Rectal smooth muscle tissue (tissue), 1 donor: ENCODE data around the gene LIPA.
"Not testable (repeated sequence)": the region's sequence is repeated elsewhere in the genome, so short reads cannot be mapped to it uniquely, and the experiment has no call there.

Experiments
- H3K27ac ChIP-seq: one replicate; pipeline ENCODE4 v1.7.0; 2013; ENCODE audit warnings: low read depth, low read length, inconsistent platforms
- H3K27me3 ChIP-seq: one replicate; pipeline ENCODE4 v1.7.0; 2013; ENCODE audit warnings: low read length; ENCODE audit not compliant: control insufficient read depth, insufficient read depth
- H3K36me3 ChIP-seq: one replicate; pipeline ENCODE4 v1.7.0; 2013; ENCODE audit warnings: low read length; ENCODE audit not compliant: control insufficient read depth, insufficient read depth
- H3K4me1 ChIP-seq: one replicate; pipeline ENCODE4 v1.7.0; 2013; ENCODE audit warnings: low read length; ENCODE audit not compliant: control insufficient read depth, insufficient read depth
- H3K4me3 ChIP-seq: one replicate; pipeline ENCODE4 v1.7.0; 2013; ENCODE audit warnings: low read length
- H3K9ac ChIP-seq: one replicate; pipeline ENCODE4 v1.7.0; 2013; ENCODE audit warnings: low read length

LIPA gene

DNA sequence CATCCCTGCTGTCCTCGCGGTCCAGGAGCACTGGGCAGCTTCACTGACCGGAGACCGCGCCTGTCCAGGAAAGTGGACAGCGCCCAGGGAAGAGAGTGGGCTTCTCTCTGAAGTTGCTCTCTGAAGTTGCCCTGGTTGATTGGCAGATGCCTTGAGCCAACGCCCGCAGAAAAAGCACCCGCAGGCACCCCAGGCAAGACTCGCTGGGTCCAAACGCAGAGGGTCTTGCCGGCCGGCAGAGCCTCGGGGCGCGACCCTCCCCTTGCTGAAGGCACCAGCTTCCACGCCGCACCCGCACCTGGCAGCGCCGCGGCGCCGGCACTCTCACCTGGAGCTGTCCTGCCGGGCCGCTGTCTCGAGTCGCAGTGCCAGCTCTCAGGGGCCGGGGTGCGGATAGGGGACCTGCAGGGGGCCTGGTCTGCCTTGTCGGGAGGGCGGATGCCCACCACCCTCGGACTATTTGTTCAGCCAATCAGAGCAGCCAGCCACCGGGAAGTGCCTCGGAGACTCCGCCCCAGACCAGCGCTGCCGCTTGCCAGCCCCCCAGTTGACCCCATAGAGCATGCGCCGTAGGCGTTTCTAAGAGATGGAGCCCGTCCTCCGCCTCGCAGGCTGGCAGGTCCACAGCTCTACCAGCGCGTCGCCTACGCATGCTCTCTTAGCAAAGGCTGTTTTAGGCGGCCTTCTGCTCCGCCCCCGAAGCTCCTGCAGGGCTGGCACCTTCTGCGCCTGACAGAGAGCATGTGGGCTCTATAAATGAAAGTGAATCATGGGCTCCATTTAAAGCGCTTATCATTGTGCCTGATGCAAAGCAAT lies at the start of gene LIPA:
LIPA (minus strand) TSS at position 367 of the 816 bp plus-strand sequence. CDS start 4,127 bp downstream, outside the sequence.
- H3K4me3 ChIP-seq, result peak within 1 kb of the TSS; percentile 89
- peak within 1 kb of the TSS; percentile 66 for H3K9ac ChIP-seq
- peak within 1 kb of the TSS; percentile 61 for H3K27ac ChIP-seq
- H3K27me3 ChIP-seq, result no peaks in the 10 kb centered on the region
- no peaks in the 10 kb centered on the region for H3K36me3 ChIP-seq
- no peaks in the 10 kb centered on the region for H3K4me1 ChIP-seq

DNA sequence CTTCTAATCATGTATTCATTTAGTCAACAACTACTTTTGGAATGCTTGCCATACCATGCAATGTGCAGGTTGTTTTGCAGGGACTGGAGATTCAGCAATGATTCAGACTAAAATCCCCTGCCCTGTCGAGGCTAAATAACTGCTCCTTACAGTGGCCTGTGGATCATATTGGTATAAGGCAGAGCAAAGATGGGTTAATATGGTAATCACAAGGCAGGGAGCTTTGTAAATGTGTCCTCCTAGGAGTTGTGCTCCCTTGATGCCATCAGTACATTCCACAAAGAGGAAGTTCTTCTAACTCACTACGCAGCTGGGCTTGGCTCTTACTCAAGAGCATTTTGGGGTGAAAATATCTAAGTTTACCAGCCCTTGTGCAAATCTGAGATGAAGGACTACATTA lies 49.7 kb upstream of the LIPA start:
- Histone ChIP-seq H3K4me1 (peaks cover 17% of the 10 kb centered on the region), H3K9ac (no peak overlapping the region), H3K27ac (peak overlapping the region; percentile 90), H3K27me3 (no peaks in the 10 kb centered on the region), H3K4me3 (peak overlapping the region; percentile 69), H3K36me3 (no peaks in the 10 kb centered on the region)

DNA sequence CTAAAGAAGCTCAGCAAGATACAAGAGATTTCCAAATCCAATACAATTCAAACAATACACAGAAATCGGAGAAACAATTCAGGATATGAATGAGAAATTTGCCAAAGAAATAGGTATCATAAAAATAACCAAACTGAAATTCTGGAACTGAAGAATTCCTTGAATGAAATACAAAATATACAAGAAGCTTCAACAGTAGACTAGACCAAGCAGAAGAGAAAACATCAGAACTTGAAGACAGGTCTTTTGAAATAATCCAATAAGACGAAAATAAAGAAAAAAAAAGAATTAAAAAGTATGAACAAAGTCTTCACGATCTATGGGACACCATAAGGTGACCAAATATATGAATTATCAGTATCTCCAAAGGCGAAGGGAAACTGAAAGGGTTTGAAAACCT lies 47.5 kb upstream of the LIPA start:
- Histone ChIP-seq H3K27me3 (no peaks in the 10 kb centered on the region), H3K4me3 (no peak overlapping the region), H3K4me1 (peaks cover 20% of the 10 kb centered on the region), H3K27ac (no peak overlapping the region), H3K9ac (no peak overlapping the region), H3K36me3 (no peaks in the 10 kb centered on the region)

DNA sequence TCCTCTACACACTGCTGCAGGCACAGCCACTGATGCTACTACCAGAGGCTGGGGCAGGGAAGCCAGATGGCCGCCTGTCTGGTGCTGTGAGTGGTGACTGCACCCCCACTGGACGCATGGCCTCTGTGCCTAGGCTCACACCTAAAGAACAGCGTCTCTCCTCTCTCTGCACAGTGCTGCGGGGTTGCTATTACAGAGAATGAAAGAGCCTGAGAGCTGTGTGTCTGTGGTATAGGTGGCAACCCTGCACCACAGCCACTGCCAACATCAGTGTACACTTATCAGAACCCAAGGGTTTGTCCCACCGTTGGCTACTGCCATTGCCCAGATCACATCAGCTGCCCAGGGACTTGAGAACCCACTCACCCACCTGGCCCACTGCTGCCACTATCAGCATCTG lies 46.2 kb upstream of the LIPA start:
- H3K27me3 ChIP-seq, result no peaks in the 10 kb centered on the region
- H3K4me3 ChIP-seq, result no peak overlapping the region
- H3K36me3 ChIP-seq, result no peaks in the 10 kb centered on the region
- no peak overlapping the region for H3K9ac ChIP-seq
- H3K27ac ChIP-seq, result no peak overlapping the region
- H3K4me1 ChIP-seq, result peaks cover 16% of the 10 kb centered on the region

DNA sequence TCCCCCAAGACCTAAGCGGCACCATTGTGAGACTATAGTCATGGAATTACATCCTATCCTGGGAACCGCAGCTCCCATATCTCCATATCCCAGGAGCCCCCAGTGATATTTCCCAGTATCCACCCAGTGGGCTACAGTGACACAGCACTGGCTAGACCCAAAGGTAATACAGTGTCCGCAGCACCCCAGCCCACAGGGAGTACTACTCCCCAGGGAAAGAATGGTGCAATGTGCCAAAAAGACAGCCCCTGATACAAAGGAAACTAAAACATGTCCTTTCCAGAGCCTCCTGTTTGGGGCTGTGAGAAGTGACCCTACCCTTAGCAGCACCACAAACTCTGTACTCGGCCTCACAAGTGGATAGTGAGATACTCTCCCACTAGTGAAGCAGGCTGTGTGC lies 45.8 kb upstream of the LIPA start:
- no peaks in the 10 kb centered on the region for H3K27me3 ChIP-seq
- no peaks in the 10 kb centered on the region for H3K36me3 ChIP-seq
- no peak overlapping the region for H3K9ac ChIP-seq
- no peak overlapping the region for H3K27ac ChIP-seq
- peaks cover 12% of the 10 kb centered on the region for H3K4me1 ChIP-seq
- no peak overlapping the region for H3K4me3 ChIP-seq

DNA sequence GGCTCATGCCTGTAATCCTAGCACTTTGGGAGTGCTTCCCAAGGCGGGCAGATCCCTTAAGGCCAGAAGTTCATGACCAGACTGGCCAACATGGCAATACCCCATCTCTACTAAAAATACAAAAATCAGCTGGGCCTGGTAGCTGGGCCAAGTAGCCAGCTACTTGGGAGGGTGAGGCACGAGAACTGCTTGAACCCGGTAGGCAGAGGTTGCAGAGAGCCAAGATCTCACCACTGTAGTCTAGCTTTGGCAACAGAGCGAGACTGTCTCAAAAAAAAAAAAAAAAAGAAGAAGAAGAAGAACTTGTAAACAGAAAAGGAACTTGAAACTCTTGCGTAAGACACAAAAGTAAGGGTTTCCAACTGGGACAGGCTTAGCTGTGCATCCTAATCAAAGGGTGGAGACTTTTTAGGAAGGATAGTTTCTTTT lies 44.7 kb upstream of the LIPA start:
- no peak overlapping the region for H3K9ac ChIP-seq
- H3K27ac ChIP-seq, result peak overlapping the region; percentile 56
- H3K36me3 ChIP-seq, result no peaks in the 10 kb centered on the region
- H3K4me3 ChIP-seq, result no peak overlapping the region
- peaks cover 11% of the 10 kb centered on the region for H3K4me1 ChIP-seq
- no peaks in the 10 kb centered on the region for H3K27me3 ChIP-seq

DNA sequence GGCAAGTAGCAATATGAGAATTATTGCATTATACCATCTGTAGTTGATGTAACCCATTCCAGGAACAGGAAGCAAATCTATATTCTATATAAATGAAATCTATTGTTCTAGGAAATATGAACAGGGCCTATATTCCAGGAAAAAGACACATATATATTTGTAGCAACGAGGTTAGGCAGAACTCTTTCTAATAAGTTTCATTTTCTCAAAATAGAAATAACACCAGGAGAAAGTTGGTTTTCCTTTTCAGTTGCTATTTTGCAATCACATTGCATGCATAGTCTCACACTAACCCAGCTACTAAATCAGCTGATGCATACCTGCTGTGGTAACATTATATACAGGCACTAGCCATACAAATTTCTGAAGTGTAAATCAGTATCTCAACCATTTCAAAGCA lies 44.0 kb upstream of the LIPA start:
- H3K9ac ChIP-seq, result no peak overlapping the region
- peak overlapping the region; percentile 56 for H3K27ac ChIP-seq
- no peak overlapping the region for H3K4me3 ChIP-seq
- no peaks in the 10 kb centered on the region for H3K36me3 ChIP-seq
- no peaks in the 10 kb centered on the region for H3K27me3 ChIP-seq
- peaks cover 7% of the 10 kb centered on the region for H3K4me1 ChIP-seq

DNA sequence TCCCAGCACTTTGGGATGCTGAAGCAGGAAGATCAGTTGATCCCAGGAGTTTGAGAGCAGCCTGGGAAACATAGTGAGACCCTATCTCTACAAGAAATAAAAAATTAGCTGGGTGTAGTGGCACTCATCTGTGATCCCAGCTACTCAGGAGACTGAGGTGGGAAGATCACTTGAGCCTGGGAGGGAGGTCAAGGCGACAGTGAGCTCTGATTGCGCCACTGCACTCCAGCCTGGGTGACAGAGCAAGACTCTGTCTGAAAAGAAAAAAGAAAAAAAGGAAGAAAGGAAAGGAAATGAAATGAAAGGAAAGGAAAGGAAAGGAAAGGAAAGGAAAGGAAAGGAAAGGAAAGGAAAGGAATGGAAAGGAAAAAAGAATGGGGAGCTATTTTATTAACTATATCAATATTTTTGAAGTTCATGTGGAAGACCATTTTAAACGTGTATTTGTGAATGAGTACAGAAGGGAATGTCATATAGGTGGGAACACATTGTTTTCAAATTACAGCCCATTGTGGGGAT lies 43.2 kb upstream of the LIPA start:
- H3K27ac ChIP-seq, result no peak overlapping the region

DNA sequence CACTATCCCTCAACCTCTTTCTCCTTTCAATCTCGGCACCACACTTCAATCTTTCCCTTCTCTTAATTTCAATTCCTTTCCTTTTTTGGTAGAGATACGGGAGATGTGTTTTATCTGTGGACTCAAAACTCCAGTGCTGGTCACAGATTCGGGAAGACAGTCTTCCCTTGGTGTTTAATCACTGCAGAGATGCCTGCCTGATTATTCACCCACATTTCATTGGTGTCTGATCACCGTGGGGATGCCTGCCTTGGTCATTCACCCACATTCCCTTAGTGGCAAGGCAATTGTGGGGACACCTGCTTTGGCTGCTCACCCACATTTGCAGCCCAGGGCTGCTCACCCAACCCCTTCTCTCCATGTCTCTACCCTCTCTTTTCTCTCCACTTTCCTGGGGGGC lies 33.7 kb upstream of the LIPA start:
- H3K4me3 ChIP-seq, H3K27me3 ChIP-seq, H3K9ac ChIP-seq, H3K36me3 ChIP-seq: not testable (repeated sequence)
- H3K27ac ChIP-seq, result peak overlapping the region; percentile 78
- peaks cover 21% of the 10 kb centered on the region for H3K4me1 ChIP-seq

More for the DNA sequence above, 43.2 kb upstream of the LIPA start:
- H3K4me1 ChIP-seq, result peaks cover 7% of the 10 kb centered on the region
- no peaks in the 10 kb centered on the region for H3K36me3 ChIP-seq
- no peak overlapping the region for H3K4me3 ChIP-seq
- H3K27me3 ChIP-seq, result no peaks in the 10 kb centered on the region
- H3K9ac ChIP-seq, result no peak overlapping the region

DNA sequence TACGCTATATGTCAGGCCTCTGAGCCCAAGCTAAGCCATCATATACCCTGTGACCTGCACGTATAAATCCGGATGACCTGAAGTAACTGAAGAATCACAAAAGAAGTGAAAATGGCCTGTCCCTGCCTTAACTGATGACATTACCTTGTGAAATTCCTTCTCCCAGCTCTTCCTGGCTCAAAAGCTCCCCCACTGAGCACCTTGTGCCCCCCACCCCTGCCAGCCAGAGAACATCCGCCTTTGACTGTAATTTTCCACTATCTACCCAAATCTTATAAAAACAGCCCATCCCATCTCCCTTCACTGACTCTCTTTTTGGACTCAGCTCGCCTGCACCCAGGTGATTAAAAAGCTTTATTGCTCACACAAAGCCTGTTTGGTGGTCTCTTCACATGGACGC lies 33.1 kb upstream of the LIPA start:
- Histone ChIP-seq H3K27ac (peak overlapping the region; percentile 78), H3K4me1 (peaks cover 21% of the 10 kb centered on the region)
- not testable (repeated sequence) for H3K9ac ChIP-seq, H3K27me3 ChIP-seq, H3K36me3 ChIP-seq, H3K4me3 ChIP-seq

DNA sequence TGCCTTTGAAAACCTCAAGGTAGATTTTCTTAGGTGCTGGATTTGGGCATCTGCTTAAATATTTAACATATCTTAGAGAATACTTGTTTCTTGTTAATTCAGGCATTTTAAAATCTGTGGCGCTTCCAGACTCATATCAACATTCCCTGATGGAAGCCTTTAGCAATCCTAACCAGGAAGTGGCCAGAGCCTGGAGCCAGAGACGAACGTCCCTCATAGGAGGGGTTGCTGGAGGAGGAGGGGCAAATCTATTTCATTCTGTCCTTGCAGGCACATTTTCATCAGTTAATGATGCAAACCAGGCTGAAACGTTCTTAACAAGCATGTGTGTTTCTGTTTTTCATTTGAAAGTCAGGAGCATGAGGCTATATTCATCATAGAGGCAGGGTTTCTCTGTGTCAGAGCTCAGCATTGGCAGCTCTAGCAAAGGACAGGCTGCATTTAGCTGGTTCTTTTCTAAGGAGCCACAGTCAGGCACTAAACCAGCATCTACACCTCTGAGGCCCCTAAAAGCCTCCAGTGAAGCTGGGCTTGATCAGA lies 32.4 kb upstream of the LIPA start:
- H3K4me3 ChIP-seq, result peak overlapping the region; percentile 39
- peak overlapping the region; percentile 78 for H3K27ac ChIP-seq
- H3K27me3 ChIP-seq, result no peaks in the 10 kb centered on the region
- H3K9ac ChIP-seq, result no peak overlapping the region
- peaks cover 21% of the 10 kb centered on the region for H3K4me1 ChIP-seq
- no peaks in the 10 kb centered on the region for H3K36me3 ChIP-seq

DNA sequence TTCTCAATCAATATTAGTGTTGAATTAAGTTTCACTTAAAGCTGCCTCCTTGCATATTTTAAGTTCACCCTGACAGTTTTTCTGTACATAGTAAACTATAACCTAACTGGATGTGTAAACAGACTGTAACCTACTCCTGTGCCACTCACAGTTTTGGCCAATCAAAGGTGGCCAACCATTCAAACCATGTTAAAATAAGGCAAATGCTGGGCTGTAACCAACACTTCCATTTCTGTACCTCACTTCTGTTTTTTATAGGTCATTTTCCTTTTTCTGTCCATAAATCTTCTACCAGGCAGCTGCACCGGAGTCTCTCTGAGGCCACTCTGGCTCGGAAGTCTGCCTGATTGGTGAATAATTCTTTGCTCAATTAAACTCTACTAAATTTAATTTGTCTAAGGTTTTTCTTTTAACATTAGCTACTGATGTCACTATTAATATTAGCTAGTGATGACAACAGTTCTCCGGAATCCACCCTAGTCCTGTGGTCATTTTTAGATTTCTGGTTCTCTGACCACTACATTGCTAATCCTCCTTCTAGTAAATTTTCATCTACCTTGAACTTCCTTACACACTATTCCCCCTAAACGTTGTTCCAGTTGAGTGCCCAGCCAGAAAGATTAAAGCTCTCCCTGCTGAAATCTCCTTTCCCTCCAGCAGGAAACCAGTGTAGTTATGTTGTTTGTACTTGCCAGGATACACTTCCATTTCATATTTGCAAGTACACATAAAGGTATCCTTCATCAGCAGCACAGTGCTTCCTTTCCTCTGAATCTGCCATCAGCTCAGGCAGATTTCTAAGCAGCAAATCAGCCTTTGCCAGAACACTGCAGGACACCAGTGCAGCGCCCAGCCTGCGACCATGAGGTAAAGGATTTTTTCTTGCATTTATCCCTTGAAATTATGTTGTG lies 31.7 kb upstream of the LIPA start:
- Histone ChIP-seq H3K27ac (peak overlapping the region; percentile 78), H3K36me3 (no peaks in the 10 kb centered on the region), H3K9ac (no peak overlapping the region), H3K4me1 (peaks cover 23% of the 10 kb centered on the region), H3K4me3 (peak overlapping the region; percentile 39), H3K27me3 (no peaks in the 10 kb centered on the region)
